K562 (cell line): Measurements from ENCODE around the gene NEMP1. TPM values are rescaled to one million over a fixed set of nuclear protein-coding genes. Genes with fewer than 3 reads are reported as not detected.

Experiments
- MTA2 ChIP-seq: fragments of 450-650 bp; IDR thresholded peaks from 2 replicates; pipeline ENCODE4 v1.6.1; 2016; ENCODE audit warnings: low read depth
- NR0B1 ChIP-seq: fragments of 450-650 bp; IDR thresholded peaks from one replicate; pipeline ENCODE4 v1.6.1; 2018; ENCODE audit warnings: mild to moderate bottlenecking, moderate library complexity; ENCODE audit not compliant: partially characterized antibody
- POLR2A ChIP-seq: fragments of 450-650 bp; conservative IDR thresholded peaks from 2 replicates; pipeline ENCODE4 v1.6.1; 2016
- polyA plus RNA-seq, 8 experiments: library from polyadenylated mRNA; depleted of rRNA in 4 of 8; stranded (reverse) in 5 of 8; unstranded in 3 of 8; fragments of >200 nt; fragmentation: Nextera tagmentation in 2 of 8; fragmentation: Illumina TruSeq in 1 of 8; extraction: Ambion mirVana in 2 of 8; extraction: Trizol in 1 of 8; gene quantifications; 2 replicates each; pipeline versions ENCODE4 v1.2.1 to v1.2.3, GENCODE V29; 2011 to 2014; ENCODE audit warnings: inconsistent platforms in 1 of 8, missing spikeins in 1 of 8
- total RNA-seq, 7 experiments: library from RNA; depleted of rRNA in 6 of 7; stranded (reverse); fragments of >200 nt in 6 of 7; fragmentation: Illumina TruSeq in 2 of 7; extraction: Trizol in 2 of 7; gene quantifications; 2 replicates each; pipeline versions ENCODE4 v1.2.1 to v1.2.3, GENCODE V29; 2011 to 2021; ENCODE audit warnings: low replicate concordance in 1 of 7
- TF ChIP-seq, protein P1 (sequence below): fragments of 450-650 bp; formaldehyde crosslinking; IDR thresholded peaks from 2 replicates; pipeline ENCODE4 v1.4.0; 2022; ENCODE audit warnings: missing genetic modification characterization

Gene NEMP1
- total and polyA plus RNA-seq, 9 of the 15 experiments (the other 6 are each of a cell fraction or from before 2014, with no cell fraction given), result 9.5 to 82.2 (median 41.2) TPM

DNA sequence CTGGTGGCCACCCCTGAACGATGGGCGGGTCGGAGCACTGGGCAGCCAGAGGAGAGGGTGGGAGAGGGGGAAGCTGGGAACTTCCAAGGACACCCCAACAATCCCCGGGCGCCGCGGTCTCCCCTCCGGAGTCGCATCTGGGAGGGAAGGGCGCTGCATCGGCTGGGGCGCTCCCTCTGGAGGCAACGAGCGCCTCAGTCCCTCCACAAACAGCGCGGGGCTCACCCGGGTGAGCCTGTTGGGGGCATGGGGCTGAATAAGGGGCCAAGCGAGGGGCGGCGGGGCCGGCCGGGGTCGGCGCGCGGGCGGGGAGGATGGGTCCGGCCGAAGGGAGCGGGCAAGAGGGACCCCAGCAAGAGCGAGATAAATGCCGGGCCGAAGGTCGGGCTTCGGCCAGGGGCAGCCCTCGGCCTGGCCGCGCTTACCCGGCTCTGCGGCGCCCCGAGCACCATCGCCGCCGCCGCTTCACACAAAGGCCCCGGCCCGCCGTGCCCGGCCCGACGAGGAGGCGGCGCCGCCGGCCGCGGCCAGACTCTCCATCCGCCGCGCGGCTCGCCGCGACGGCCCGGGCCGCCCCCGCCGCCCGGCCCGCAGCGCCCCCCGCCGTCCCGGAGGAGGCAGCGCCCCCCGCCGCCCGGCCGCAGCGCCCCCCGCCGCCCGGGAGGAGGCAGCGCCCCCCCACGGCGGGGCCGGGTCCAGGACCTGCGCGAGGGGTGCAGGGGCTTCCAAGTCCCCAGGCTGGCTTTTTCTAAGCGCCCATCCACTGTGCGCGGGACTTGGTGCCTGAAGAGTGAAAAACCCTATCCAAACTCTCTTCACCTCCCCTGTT lies 72.4 kb downstream of the NEMP1 start, which contains the start of gene ZBTB39 (continued):
- TF ChIP-seq MTA2 (no peak), NR0B1 (no peak), POLR2A (0 out of 2 replicates have a peak, but pooled peaks have one; percentile 45)
- TF ChIP-seq, protein P1, sequence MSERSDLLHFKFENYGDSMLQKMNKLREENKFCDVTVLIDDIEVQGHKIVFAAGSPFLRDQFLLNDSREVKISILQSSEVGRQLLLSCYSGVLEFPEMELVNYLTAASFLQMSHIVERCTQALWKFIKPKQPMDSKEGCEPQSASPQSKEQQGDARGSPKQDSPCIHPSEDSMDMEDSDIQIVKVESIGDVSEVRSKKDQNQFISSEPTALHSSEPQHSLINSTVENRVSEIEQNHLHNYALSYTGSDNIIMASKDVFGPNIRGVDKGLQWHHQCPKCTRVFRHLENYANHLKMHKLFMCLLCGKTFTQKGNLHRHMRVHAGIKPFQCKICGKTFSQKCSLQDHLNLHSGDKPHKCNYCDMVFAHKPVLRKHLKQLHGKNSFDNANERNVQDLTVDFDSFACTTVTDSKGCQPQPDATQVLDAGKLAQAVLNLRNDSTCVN, result no peak

Other genes with a start within 250 kb of the NEMP1 start
Only the 7 nearest of the 12 such genes appear.
- gene ZBTB39, start 72.2 kb downstream of the NEMP1 start, total RNA-seq (2014; rRNA removed), result 7.7 and 10.3 TPM in 2 replicates
- gene ZBTB39, start 72.2 kb downstream of the NEMP1 start, total RNA-seq (2014; rRNA removed; fragmentation: Illumina TruSeq; extraction: Trizol), result 8.6 and 9.3 TPM in 2 replicates
- gene ZBTB39, start 72.2 kb downstream of the NEMP1 start, total RNA-seq (2015; rRNA removed; fragmentation: Illumina TruSeq; extraction: Trizol), result 8.7 TPM in 2 replicates
- 11.5 and 13.3 TPM in 2 replicates for gene ZBTB39, start 72.2 kb downstream of the NEMP1 start, total RNA-seq (2021)
- 9.6 and 10.4 TPM in 2 replicates for gene ZBTB39, start 72.2 kb downstream of the NEMP1 start, polyA plus RNA-seq (2011; rRNA removed)
- gene ZBTB39, start 72.2 kb downstream of the NEMP1 start, polyA plus RNA-seq (2014; fragmentation: Illumina TruSeq; extraction: Trizol), result 10.9 and 11.6 TPM in 2 replicates
- 1 to 10 TPM; 3.3 to 3.4 TPM for gene ZBTB39, start 72.2 kb downstream of the NEMP1 start, polyA plus RNA-seq (2014; fragmentation: Nextera tagmentation; extraction: Ambion mirVana)
- 8.2 and 8.6 TPM in 2 replicates for gene ZBTB39, start 72.2 kb downstream of the NEMP1 start, polyA plus RNA-seq (2014; rRNA removed)
- gene TAC3, start 62.3 kb downstream of the NEMP1 start, total RNA-seq (2014; rRNA removed), result 0.64 and 1.9 TPM in 2 replicates
- gene TAC3, start 62.3 kb downstream of the NEMP1 start, total RNA-seq (2014; rRNA removed; fragmentation: Illumina TruSeq; extraction: Trizol), result 0.76 and 1.1 TPM in 2 replicates
- 1.4 and 1.8 TPM in 2 replicates for gene TAC3, start 62.3 kb downstream of the NEMP1 start, total RNA-seq (2015; rRNA removed; fragmentation: Illumina TruSeq; extraction: Trizol)
- gene TAC3, start 62.3 kb downstream of the NEMP1 start, total RNA-seq (2021), result 0.29 and 1.7 TPM in 2 replicates
- gene TAC3, start 62.3 kb downstream of the NEMP1 start, polyA plus RNA-seq (2011; rRNA removed), result 0.87 and 2.8 TPM in 2 replicates
- 2.0 and 2.7 TPM in 2 replicates for gene TAC3, start 62.3 kb downstream of the NEMP1 start, polyA plus RNA-seq (2014; fragmentation: Illumina TruSeq; extraction: Trizol)
- 1 to 10 TPM; 2.4 to 2.6 TPM for gene TAC3, start 62.3 kb downstream of the NEMP1 start, polyA plus RNA-seq (2014; fragmentation: Nextera tagmentation; extraction: Ambion mirVana)
- gene TAC3, start 62.3 kb downstream of the NEMP1 start, polyA plus RNA-seq (2014; rRNA removed), result 1.2 and 1.6 TPM in 2 replicates
- 0.08 and 0.09 TPM in 2 replicates for gene MYO1A, start 28.7 kb downstream of the NEMP1 start, total RNA-seq (2014; rRNA removed)
- 0.06 and 0.29 TPM in 2 replicates for gene MYO1A, start 28.7 kb downstream of the NEMP1 start, total RNA-seq (2014; rRNA removed; fragmentation: Illumina TruSeq; extraction: Trizol)
- gene MYO1A, start 28.7 kb downstream of the NEMP1 start, total RNA-seq (2015; rRNA removed; fragmentation: Illumina TruSeq; extraction: Trizol), result 0.08 and 0.14 TPM in 2 replicates
- gene MYO1A, start 28.7 kb downstream of the NEMP1 start, total RNA-seq (2021), result 0.18 and 0.29 TPM in 2 replicates
- 0.14 and 0.18 TPM in 2 replicates for gene MYO1A, start 28.7 kb downstream of the NEMP1 start, polyA plus RNA-seq (2011; rRNA removed)
- 0.03 and 0.54 TPM in 2 replicates for gene MYO1A, start 28.7 kb downstream of the NEMP1 start, polyA plus RNA-seq (2014; fragmentation: Illumina TruSeq; extraction: Trizol)
- gene MYO1A, start 28.7 kb downstream of the NEMP1 start, polyA plus RNA-seq (2014; fragmentation: Nextera tagmentation; extraction: Ambion mirVana), result not detected
- gene MYO1A, start 28.7 kb downstream of the NEMP1 start, polyA plus RNA-seq (2014; rRNA removed), result 0.08 and 0.20 TPM in 2 replicates
- 32.0 and 32.8 TPM in 2 replicates for gene NAB2, start 10.3 kb upstream of the NEMP1 start, total RNA-seq (2014; rRNA removed)
- gene NAB2, start 10.3 kb upstream of the NEMP1 start, total RNA-seq (2014; rRNA removed; fragmentation: Illumina TruSeq; extraction: Trizol), result 11.8 and 14.2 TPM in 2 replicates
- 16.9 and 18.8 TPM in 2 replicates for gene NAB2, start 10.3 kb upstream of the NEMP1 start, total RNA-seq (2015; rRNA removed; fragmentation: Illumina TruSeq; extraction: Trizol)
- gene NAB2, start 10.3 kb upstream of the NEMP1 start, total RNA-seq (2021), result 23.4 and 36.0 TPM in 2 replicates
- 25.8 and 30.9 TPM in 2 replicates for gene NAB2, start 10.3 kb upstream of the NEMP1 start, polyA plus RNA-seq (2011; rRNA removed)
- gene NAB2, start 10.3 kb upstream of the NEMP1 start, polyA plus RNA-seq (2014; fragmentation: Illumina TruSeq; extraction: Trizol), result 20.4 and 30.2 TPM in 2 replicates
- gene NAB2, start 10.3 kb upstream of the NEMP1 start, polyA plus RNA-seq (2014; fragmentation: Nextera tagmentation; extraction: Ambion mirVana), result under 1 TPM; 0.45 to 0.52 TPM
- 30.4 and 40.9 TPM in 2 replicates for gene NAB2, start 10.3 kb upstream of the NEMP1 start, polyA plus RNA-seq (2014; rRNA removed)
- 20.8 and 28.2 TPM in 2 replicates for gene STAT6, start 32.6 kb upstream of the NEMP1 start, total RNA-seq (2014; rRNA removed)
- gene STAT6, start 32.6 kb upstream of the NEMP1 start, total RNA-seq (2014; rRNA removed; fragmentation: Illumina TruSeq; extraction: Trizol), result 17.1 and 18.6 TPM in 2 replicates
- gene STAT6, start 32.6 kb upstream of the NEMP1 start, total RNA-seq (2015; rRNA removed; fragmentation: Illumina TruSeq; extraction: Trizol), result 24.9 and 26.5 TPM in 2 replicates
- gene STAT6, start 32.6 kb upstream of the NEMP1 start, total RNA-seq (2021), result 32.7 and 38.4 TPM in 2 replicates
- 40.1 and 60.0 TPM in 2 replicates for gene STAT6, start 32.6 kb upstream of the NEMP1 start, polyA plus RNA-seq (2011; rRNA removed)
- 48.2 and 49.5 TPM in 2 replicates for gene STAT6, start 32.6 kb upstream of the NEMP1 start, polyA plus RNA-seq (2014; fragmentation: Illumina TruSeq; extraction: Trizol)
- 1 to 10 TPM; 2.4 to 4.3 TPM for gene STAT6, start 32.6 kb upstream of the NEMP1 start, polyA plus RNA-seq (2014; fragmentation: Nextera tagmentation; extraction: Ambion mirVana)
- gene STAT6, start 32.6 kb upstream of the NEMP1 start, polyA plus RNA-seq (2014; rRNA removed), result 37.9 and 38.4 TPM in 2 replicates
- 0.18 and 0.29 TPM in 2 replicates for gene LRP1, start 49.7 kb upstream of the NEMP1 start, total RNA-seq (2014; rRNA removed)
- gene LRP1, start 49.7 kb upstream of the NEMP1 start, total RNA-seq (2014; rRNA removed; fragmentation: Illumina TruSeq; extraction: Trizol), result 0.03 and 0.04 TPM in 2 replicates
- 0.11 and 0.36 TPM in 2 replicates for gene LRP1, start 49.7 kb upstream of the NEMP1 start, total RNA-seq (2015; rRNA removed; fragmentation: Illumina TruSeq; extraction: Trizol)
- gene LRP1, start 49.7 kb upstream of the NEMP1 start, total RNA-seq (2021), result 0.64 and 1.1 TPM in 2 replicates
- gene LRP1, start 49.7 kb upstream of the NEMP1 start, polyA plus RNA-seq (2011; rRNA removed), result 0.28 and 0.45 TPM in 2 replicates
- 0.13 and 0.15 TPM in 2 replicates for gene LRP1, start 49.7 kb upstream of the NEMP1 start, polyA plus RNA-seq (2014; fragmentation: Illumina TruSeq; extraction: Trizol)
- not detected for gene LRP1, start 49.7 kb upstream of the NEMP1 start, polyA plus RNA-seq (2014; fragmentation: Nextera tagmentation; extraction: Ambion mirVana)
- 0.19 and 0.45 TPM in 2 replicates for gene LRP1, start 49.7 kb upstream of the NEMP1 start, polyA plus RNA-seq (2014; rRNA removed)
- not detected in 2 replicates for gene LRP1-AS, start 68.8 kb upstream of the NEMP1 start, total RNA-seq (2014; rRNA removed)
- gene LRP1-AS, start 68.8 kb upstream of the NEMP1 start, total RNA-seq (2014; rRNA removed; fragmentation: Illumina TruSeq; extraction: Trizol), result not detected in 2 replicates
- not detected in 2 replicates for gene LRP1-AS, start 68.8 kb upstream of the NEMP1 start, total RNA-seq (2015; rRNA removed; fragmentation: Illumina TruSeq; extraction: Trizol)
- gene LRP1-AS, start 68.8 kb upstream of the NEMP1 start, total RNA-seq (2021), result not detected in 2 replicates
- gene LRP1-AS, start 68.8 kb upstream of the NEMP1 start, polyA plus RNA-seq (2011; rRNA removed), result not detected in 2 replicates
- not detected in 2 replicates for gene LRP1-AS, start 68.8 kb upstream of the NEMP1 start, polyA plus RNA-seq (2014; fragmentation: Illumina TruSeq; extraction: Trizol)
- not detected for gene LRP1-AS, start 68.8 kb upstream of the NEMP1 start, polyA plus RNA-seq (2014; fragmentation: Nextera tagmentation; extraction: Ambion mirVana)
- gene LRP1-AS, start 68.8 kb upstream of the NEMP1 start, polyA plus RNA-seq (2014; rRNA removed), result not detected in 2 replicates